ENCODE data around the gene PRSS22.
A peak's percentile ranks its signal among the peaks of the same experiment; 100 is the strongest.

The PRSS22 gene

DNA sequence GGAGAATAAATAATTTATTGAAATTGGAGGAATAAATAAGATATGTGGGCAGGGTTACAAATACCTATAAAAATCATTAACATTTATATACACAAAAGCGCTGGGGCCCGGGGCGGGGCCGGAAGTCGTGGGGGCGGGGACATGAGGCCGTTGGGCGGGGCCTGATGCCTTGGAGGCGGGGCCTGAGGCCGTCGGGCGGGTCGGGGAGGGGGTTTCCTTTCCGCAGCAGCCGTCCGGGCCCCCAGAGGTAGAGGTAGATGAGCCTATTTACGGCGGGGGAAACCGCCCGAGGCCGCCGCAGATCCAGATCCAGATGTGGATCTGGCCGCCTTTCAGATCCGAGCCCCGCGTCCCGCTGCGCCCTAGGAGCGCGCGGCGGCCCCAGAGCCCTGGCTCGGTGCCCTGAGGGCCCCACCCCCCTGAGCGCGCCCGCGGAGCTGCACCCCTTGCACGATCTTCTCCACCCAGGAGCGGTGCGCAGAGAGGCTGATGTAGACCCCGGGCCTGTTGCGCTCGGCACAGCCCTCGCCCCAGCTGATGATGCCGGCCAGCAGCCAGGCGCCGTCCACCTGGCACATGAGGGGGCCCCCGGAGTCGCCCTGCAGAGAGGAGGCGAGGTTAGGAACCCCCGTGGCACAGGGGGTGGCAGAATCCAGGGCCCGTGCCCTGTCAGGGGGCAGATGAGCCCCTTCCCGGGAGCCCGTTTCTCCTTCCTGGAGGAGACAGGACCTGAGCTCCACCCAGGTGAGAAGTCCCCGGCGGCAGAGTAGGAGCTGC, 5.1 kb downstream of the PRSS22 start:
- DNase-seq (ENCODE audit: low read depth in 2 of 2): no peak

GRCh38 chr16:2852003-2852730, 5.8 kb downstream of the PRSS22 start:
- DNase-seq (ENCODE audit: low read depth in 2 of 2): no peak

DNA sequence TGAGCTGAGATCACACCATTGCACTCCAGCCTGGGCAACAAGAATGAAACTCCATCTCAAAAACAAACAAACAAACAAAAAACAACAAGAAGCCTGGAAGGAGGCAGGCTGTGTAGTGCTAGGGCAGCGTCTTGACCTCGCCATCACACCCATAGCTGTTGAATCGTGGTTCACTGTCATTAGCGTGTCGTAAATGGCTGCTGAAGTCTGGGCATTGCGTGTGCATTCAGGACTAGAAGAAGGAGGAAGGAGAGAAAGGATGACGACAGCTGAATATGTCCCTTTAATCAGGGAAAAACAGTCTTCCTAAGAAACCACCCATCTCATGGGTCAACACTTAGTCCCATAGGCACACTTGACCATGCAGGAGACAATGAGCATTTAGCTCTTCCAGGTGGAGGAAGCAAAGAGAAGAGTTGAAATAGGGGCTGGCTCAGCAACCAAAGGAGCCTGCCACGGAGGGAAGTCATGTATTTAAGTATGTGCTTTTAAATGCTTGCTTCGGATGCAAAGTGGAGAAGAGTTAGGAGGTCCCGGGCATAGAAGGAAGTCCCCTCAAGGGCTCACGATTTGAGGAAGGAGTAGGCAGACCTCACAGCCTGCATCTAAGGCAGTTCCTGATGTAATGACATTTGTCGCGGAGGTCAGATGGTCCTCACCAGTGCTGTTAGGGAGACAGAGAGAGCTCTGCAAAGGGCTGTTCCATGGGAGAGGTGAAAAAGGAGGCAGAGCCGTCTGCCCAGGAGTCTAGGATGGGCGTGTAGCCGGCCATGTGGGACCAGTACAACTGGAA, 8.8 kb downstream of the PRSS22 start:
- no peak for DNase-seq (ENCODE audit: low read depth in 2 of 2)

GRCh38 chr16:2846511-2847310, 11.3 kb downstream of the PRSS22 start:
- DNase-seq (ENCODE audit: low read depth in 2 of 2): no peak

DNA sequence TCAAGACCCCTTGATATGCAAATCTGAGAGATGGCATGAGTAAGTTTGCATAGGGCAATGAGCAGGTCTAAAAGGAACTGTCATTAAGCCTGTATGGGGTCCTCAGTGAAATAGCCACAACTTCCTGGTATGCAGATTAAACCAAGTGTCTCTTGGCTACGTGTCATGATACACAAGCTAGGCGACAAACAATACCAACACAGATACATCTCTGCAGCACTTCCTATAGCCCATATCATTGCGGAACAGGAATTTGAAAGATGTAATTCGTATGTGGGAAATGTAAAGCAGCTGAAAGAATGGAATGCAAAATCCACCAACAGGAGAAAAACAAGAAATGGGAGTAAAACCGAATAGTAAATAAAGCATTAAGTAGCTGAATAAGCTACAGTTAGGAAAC, 12.9 kb downstream of the PRSS22 start:
- DNase-seq (ENCODE audit: low read depth in 2 of 2): no peak

DNA sequence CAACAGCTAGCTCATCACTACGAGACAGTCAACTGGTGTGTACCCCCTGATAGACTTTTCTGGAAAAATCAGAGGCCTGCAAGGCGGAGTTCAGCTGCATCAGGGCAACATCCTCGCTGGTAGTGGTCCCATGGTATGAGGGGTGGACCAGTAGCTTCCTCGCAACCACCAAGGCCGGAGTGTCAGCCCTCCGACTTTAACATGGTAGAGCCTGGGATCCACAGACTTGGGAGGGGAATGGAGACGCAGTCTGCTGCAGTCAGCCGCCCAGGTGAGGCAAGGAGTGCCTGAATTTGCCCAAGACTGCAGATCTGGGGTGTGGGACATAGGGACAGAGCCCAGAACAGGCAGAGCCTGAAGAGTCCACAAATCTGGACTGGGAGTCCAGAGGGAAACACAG, 14.4 kb downstream of the PRSS22 start:
- DNase-seq (ENCODE audit: low read depth in 2 of 2): no peak

DNA sequence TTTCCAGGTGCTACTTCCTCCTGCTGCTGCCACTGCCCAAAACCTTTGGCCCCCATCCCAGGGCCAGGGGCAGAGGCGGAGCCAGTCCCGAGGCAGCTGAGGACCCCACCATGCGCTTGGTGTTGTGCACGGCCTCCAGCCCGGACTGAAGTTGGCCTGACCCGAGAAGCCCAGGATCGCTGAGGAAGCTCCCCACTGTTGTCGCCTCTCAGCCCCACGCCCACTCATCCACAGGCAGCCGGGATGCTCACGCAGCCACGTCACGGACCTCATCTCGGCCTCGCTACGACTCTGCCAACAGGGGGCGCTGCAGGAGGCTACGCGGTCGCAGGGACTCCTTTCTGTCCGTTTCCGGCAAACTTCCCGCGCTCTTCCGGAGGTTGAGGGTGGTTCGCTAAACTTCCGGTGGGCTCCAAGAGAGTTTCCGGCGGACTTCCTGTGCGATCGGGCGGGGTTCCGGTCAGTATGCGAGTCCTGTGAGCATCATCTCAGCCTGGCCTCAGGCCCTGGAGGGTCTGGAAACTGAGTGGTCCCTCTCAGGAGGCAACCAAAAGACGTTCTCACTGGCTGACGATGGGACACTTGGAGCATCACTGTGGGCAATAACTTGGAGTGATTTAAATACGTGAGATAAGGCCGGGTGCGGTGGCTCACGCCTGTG, 15.5 kb downstream of the PRSS22 start:
- peak; percentile 81 to 85 for DNase-seq (ENCODE audit: low read depth in 2 of 2)

GRCh38 chr16:2841606-2842339, 16.2 kb downstream of the PRSS22 start:
- DNase-seq (ENCODE audit: low read depth in 2 of 2): no peak

DNA sequence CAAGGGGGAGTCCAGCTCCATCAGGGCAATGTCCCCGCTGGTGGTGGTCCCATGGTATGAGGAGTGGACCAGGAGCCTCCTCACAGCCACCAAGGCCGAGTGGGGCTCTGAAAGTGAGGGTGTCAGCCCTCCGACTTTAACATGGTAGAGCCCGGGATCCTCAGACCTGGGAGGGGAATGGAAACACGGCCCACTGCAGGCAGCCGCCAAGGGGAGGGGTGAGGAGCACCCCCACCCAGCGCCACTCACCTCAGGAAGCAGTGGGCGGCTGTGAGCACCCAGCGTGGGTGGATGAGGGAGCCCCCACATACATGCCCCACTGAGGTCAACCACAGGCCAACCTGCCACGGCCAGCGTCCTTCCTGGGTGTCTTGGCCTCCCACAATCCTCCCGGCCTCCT, 17.1 kb downstream of the PRSS22 start:
- no peak for DNase-seq (ENCODE audit: low read depth in 2 of 2)

- DNase-seq (ENCODE audit: low read depth in 2 of 2): no peak
These were observed 18.1 kb downstream of the PRSS22 start for GRCh38 chr16:2839650-2840450.

GRCh38 chr16:2838928-2839327, 19.0 kb downstream of the PRSS22 start:
- peak; percentile 38 for DNase-seq (ENCODE audit: low read depth in 2 of 2)

DNA sequence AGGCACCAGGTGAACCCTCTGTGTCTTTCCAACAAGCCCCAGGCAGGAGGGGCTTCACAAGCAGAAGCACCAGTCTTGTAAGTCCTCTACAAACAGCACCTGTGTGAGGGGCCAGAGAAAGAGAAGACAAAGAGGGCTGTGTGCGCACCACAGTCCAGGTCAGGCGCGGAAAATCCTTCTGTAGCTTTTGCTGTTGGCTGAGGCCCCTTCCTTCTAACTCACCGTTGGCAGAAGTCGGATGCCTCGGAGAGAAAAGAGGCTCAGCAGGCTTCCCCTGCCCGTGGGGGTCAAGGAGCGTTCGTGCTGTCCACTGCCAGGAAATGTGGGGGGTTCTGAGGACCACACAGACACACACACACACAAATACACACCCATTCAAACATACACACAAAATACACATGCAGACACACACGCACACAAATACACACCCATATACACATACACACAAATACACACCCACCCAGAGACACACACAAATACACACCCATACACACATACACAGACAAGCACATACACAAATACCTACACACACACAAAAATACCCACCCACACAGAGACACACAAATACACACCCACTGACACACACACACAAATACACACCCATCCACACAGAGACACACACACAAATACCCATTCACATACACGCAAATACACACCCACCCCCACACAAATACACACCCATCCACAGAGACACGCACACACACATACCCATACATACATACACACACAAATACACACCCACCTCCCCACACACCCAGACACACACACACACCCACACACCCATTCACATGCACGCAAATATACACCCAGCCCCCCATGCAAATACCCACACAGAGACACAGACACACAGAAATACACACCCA, 21.1 kb downstream of the PRSS22 start:
- no peak for DNase-seq (ENCODE audit: low read depth in 2 of 2)

DNA sequence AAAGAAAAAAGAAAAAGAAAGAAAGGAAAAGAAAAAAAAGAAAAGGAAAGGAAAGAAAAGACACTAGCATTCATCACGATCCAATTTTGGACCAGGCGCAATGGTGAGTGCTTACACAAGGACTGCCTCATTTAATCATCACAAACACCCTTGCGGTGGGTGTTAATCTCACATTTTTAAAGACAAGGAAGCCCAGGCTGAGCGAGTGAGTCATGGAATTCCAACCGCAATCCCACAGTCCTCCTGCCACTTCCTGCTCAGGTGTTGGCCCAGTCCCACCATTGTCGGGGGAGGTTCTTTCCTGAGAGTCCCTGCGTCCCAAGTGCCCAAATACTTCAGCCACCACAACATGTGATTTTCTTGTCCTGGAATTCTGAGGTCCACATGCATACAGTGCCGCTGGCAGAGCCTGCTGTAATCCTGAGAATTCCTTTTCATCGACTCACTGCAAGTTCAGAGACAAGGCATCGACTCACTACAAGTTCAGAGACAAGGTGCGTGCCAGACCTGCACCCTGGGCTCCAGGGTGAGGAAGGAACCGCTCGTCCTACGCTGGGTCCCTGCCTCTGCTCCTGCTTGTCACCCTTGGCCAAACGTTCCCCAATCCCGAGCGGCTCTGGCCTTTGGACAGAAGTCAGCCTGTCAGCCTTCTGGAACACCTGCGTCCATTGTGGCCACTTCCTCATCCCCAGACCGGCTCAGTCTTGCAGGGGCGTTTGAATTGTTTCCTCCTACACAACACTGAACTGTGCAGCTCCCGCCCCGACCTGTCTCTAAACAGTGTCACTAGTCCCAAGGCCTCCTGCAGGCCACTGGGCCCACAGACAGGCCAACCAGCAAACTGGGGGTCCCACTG, 22.1 kb downstream of the PRSS22 start:
- DNase-seq (ENCODE audit: low read depth in 2 of 2): no peak

- no peak for DNase-seq (ENCODE audit: low read depth in 2 of 2)
These were observed 23.0 kb downstream of the PRSS22 start for GRCh38 chr16:2834968-2835367.

GRCh38 chr16:2833776-2834175, 24.2 kb downstream of the PRSS22 start:
- no peak for DNase-seq (ENCODE audit: low read depth in 2 of 2)

- DNase-seq (ENCODE audit: low read depth in 2 of 2): no peak
These were observed 26.8 kb downstream of the PRSS22 start for GRCh38 chr16:2831203-2831602.

GRCh38 chr16:2830355-2830695, 27.6 kb downstream of the PRSS22 start:
- DNase-seq (ENCODE audit: low read depth in 2 of 2): no peak
